Measurements from ENCODE around the gene OTOP1.
"Not testable (repeated sequence)": the region's sequence is repeated elsewhere in the genome, so short reads cannot be mapped to it uniquely, and the experiment has no call there.

OTOP1 gene

GRCh38 chr4:4160956-4161665, 65.6 kb downstream of the OTOP1 start:
- DNase-seq, result peak in 1 of 2 experiments; percentile 36

- DNase-seq, result peak; percentile 53 to 68
Observed at GRCh38 chr4:4145622-4146021, 81.1 kb downstream of the OTOP1 start.

- not testable (repeated sequence) for DNase-seq
Observed at GRCh38 chr4:4143376-4143775, 83.4 kb downstream of the OTOP1 start.

GRCh38 chr4:4142679-4143078, 84.0 kb downstream of the OTOP1 start:
- peak; percentile 34 to 40 for DNase-seq

- not testable (repeated sequence) for DNase-seq
Observed at GRCh38 chr4:4141186-4141585, 85.5 kb downstream of the OTOP1 start.

Measured in activated T-cell treated with anti-CD3 and anti-CD28 coated beads, Interleukin-2, amount 50 U/mL, for 48 hours (primary cell).